COR-L47 (cell line): ENCODE data around the gene GADD45A.
"Not testable (repeated sequence)": the region's sequence is repeated elsewhere in the genome, so short reads cannot be mapped to it uniquely, and the experiment has no call there.

Source experiments
- DNase-seq: peaks from one replicate; lab custom pipeline; 2025; lab: John Stamatoyannopoulos, UW

Gene GADD45A

GRCh38 chr1:67685067-67685557 is at the start of gene GADD45A:
Gene GADD45A, plus strand, starts transcription at chr1:67685201. Its CDS starts 294 bp downstream, at chr1:67685495.
- peak; percentile 99 for DNase-seq

- no peak for DNase-seq
These were observed 48.9 kb upstream of the GADD45A start for GRCh38 chr1:67636146-67636545.

GRCh38 chr1:67639361-67639760 is 45.6 kb upstream of the GADD45A start:
- DNase-seq = no peak

GRCh38 chr1:67642629-67643028 is 42.4 kb upstream of the GADD45A start:
- DNase-seq = no peak

- DNase-seq = no peak
These were observed 40.4 kb upstream of the GADD45A start for GRCh38 chr1:67644566-67644965.

GRCh38 chr1:67645495-67646144 is 39.4 kb upstream of the GADD45A start:
- DNase-seq = no peak

- DNase-seq = peak; percentile 91
These were observed 38.6 kb upstream of the GADD45A start for GRCh38 chr1:67646145-67647035.

GRCh38 chr1:67647036-67647798 is 37.8 kb upstream of the GADD45A start:
- no peak for DNase-seq

GRCh38 chr1:67647814-67648358 is 37.1 kb upstream of the GADD45A start:
- DNase-seq = no peak

- no peak for DNase-seq
These were observed 36.2 kb upstream of the GADD45A start for GRCh38 chr1:67648582-67649326.

- DNase-seq = no peak
These were observed 34.9 kb upstream of the GADD45A start for GRCh38 chr1:67650061-67650460.

- DNase-seq = no peak
These were observed 34.0 kb upstream of the GADD45A start for GRCh38 chr1:67651031-67651430.

- DNase-seq = no peak
These were observed 32.2 kb upstream of the GADD45A start for GRCh38 chr1:67652800-67653199.

GRCh38 chr1:67653304-67653703 is 31.7 kb upstream of the GADD45A start:
- DNase-seq = no peak

GRCh38 chr1:67655581-67655980 is 29.4 kb upstream of the GADD45A start:
- DNase-seq = no peak

- not testable (repeated sequence) for DNase-seq
These were observed 27.8 kb upstream of the GADD45A start for GRCh38 chr1:67657152-67657551.

- DNase-seq = no peak
These were observed 25.8 kb upstream of the GADD45A start for GRCh38 chr1:67659229-67659628.

- DNase-seq = no peak
These were observed 22.1 kb upstream of the GADD45A start for GRCh38 chr1:67662884-67663283.

- peak; percentile 40 for DNase-seq
These were observed 21.0 kb upstream of the GADD45A start for GRCh38 chr1:67664048-67664447.

GRCh38 chr1:67665307-67665706 is 19.7 kb upstream of the GADD45A start:
- DNase-seq = not testable (repeated sequence)

- no peak for DNase-seq
These were observed 18.4 kb upstream of the GADD45A start for GRCh38 chr1:67666636-67667035.
